ENCODE measurements around the gene TNIP2. TPM values are rescaled to one million over a fixed set of nuclear protein-coding genes. Genes with fewer than 3 reads are reported as not detected.

TNIP2 gene
- total and polyA plus RNA-seq, 2 of the 13 experiments (the other 11 are each of a cell fraction or from before 2014, with no cell fraction given) = 25.6 to 38.0 TPM

- no peak overlapping the region for H3K4me3 ChIP-seq (replicated peaks in 1 of 3; ENCODE audit: insufficient read depth in 1 of 3, low read depth in 2 of 3, low read length in 3 of 3)
- no peaks in the 10 kb centered on the region for H3K27me3 ChIP-seq (ENCODE audit: control insufficient read depth in 1 of 2, insufficient read depth in 2 of 2, low read length in 2 of 2)
- DNase-seq (ENCODE audit: low spot score) = no peak
- no peak for ATAC-seq
- in situ Hi-C loops (cut with HindIII; ENCODE audit: extremely low pct_ligation_motif_present, low pct_unique_long_range_greater_than_20kb) = loop anchor here (5.0 kb wide), 1 partner anchor 34 kb away; no protein-coding TSS in a partner anchor
- peaks cover 42% of the 10 kb centered on the region for H3K79me2 ChIP-seq (ENCODE audit: insufficient read depth, low read length)
- H2AFZ ChIP-seq (ENCODE audit: low read length) = no peak overlapping the region
- H3K4me2 ChIP-seq (ENCODE audit: low read depth, low read length) = no peak overlapping the region
- FAIRE-seq = no peak
- TF ChIP-seq ATF5 (CRISPR knock-in tag; IDR thresholded peaks at IDR 0.05; ENCODE audit: low read depth) (no peak), ZFP36L1 (CRISPR knock-in tag; IDR thresholded peaks at IDR 0.05) (no peak), MLX (CRISPR knock-in tag; IDR thresholded peaks at IDR 0.05) (no peak), SSRP1 (CRISPR knock-in tag; IDR thresholded peaks at IDR 0.05) (no peak), MTF1 (CRISPR knock-in tag; IDR thresholded peaks at IDR 0.05) (no peak), SIN3B (IDR thresholded peaks at IDR 0.05; ENCODE audit: low read length) (no peak), MAFK (conservative IDR thresholded peaks at IDR 0.05 in 1 of 2, IDR thresholded peaks at IDR 0.05 in 1 of 2; ENCODE audit: low read length in 2 of 2) (peak; percentile 68 to 77), TFE3 (CRISPR knock-in tag; IDR thresholded peaks at IDR 0.05) (no peak), XBP1 (CRISPR knock-in tag; IDR thresholded peaks at IDR 0.05) (no peak), MAFF (IDR thresholded peaks at IDR 0.05; ENCODE audit: low read depth, low read length) (peak; percentile 44; the same call in 1 of the 2 replicates), RBFOX2 (IDR thresholded peaks at IDR 0.05; ENCODE audit: low read depth, low read length) (peak; percentile 41; the same call in 1 of the 2 replicates), NBN (conservative IDR thresholded peaks at IDR 0.05) (no peak)
- peaks cover under 1% of the 10 kb centered on the region; the same call in 1 of the 2 replicates for H4K20me1 ChIP-seq (ENCODE audit: insufficient read depth, low read length)
- WGBS (ENCODE audit: low lambda C conversion rate) = 98% methylated on average over 18 of the region's 27 CpGs
- intact Hi-C loops (cut with micrococcal nuclease; ENCODE audit: unreplicated experiment) = loop anchor here (5.0 kb wide), 1 partner anchor 59 kb away; no protein-coding TSS in a partner anchor
- BruUV-seq (replicated peaks) = no TSS peak
- peaks cover 3 to 5% of the 10 kb centered on the region in 2 experiments; a peak in 3 of 5 replicates for H3K36me3 ChIP-seq (replicated peaks in 1 of 2; ENCODE audit: control insufficient read depth in 1 of 2, insufficient read depth in 2 of 2, low read length in 2 of 2)
- ChIA-PET CTCF (ENCODE audit: low intra/inter-chr PET ratio, low total read pairs) (no interaction called here), POLR2A (no interaction called here)
- no peaks in the 10 kb centered on the region for H3K9me3 ChIP-seq (ENCODE audit: low read length)
- H3K4me1 ChIP-seq (ENCODE audit: insufficient read depth, low read length) = peaks cover 42% of the 10 kb centered on the region
- no peak overlapping the region for H3K9ac ChIP-seq (ENCODE audit: insufficient read depth, low read depth, low read length)
- H3K27ac ChIP-seq (ENCODE audit: extremely low read length, insufficient read depth, low read length) = no peak overlapping the region
These were observed 46.7 kb upstream of the TNIP2 start for GRCh38 chr4:2802618-2803531.
